GM12873 (cell line): Measurements from ENCODE around the gene SPTLC3.

ENCODE experiments used
- CTCF ChIP-seq: IDR thresholded peaks from 2 replicates; pipeline ENCODE4 v1.5.1; 2012; ENCODE audit warnings: low read depth, mild to moderate bottlenecking, moderate library complexity, low read length, control low read depth; ENCODE audit not compliant: insufficient read depth; ENCODE audit errors: missing control alignments

The SPTLC3 gene

GRCh38 chr20:13054011-13054410 lies 45.2 kb downstream of the SPTLC3 start:
- TF ChIP-seq CTCF = no peak

GRCh38 chr20:13058666-13059389 lies 50.1 kb downstream of the SPTLC3 start:
- no peak for TF ChIP-seq CTCF

GRCh38 chr20:13059398-13060136 lies 50.8 kb downstream of the SPTLC3 start:
- no peak for TF ChIP-seq CTCF

- no peak for TF ChIP-seq CTCF
These were observed 51.6 kb downstream of the SPTLC3 start for GRCh38 chr20:13060327-13060726.

- no peak for TF ChIP-seq CTCF
These were observed 52.6 kb downstream of the SPTLC3 start for GRCh38 chr20:13061381-13061780.

GRCh38 chr20:13062789-13063188 lies 54.0 kb downstream of the SPTLC3 start:
- no peak for TF ChIP-seq CTCF

GRCh38 chr20:13068336-13068735 lies 59.6 kb downstream of the SPTLC3 start:
- TF ChIP-seq CTCF = no peak
